Activated CD4-positive, alpha-beta T cell treated with anti-CD3 and anti-CD28 coated beads for 1 hour (primary cell): ENCODE data around the gene SERINC3.
"Not testable (repeated sequence)": the region's sequence is repeated elsewhere in the genome, so short reads cannot be mapped to it uniquely, and the experiment has no call there.

ENCODE experiments used
- DNase-seq: peaks from one replicate; pipeline ENCODE4 v3.0.0-alpha.2; 2020

The SERINC3 gene

DNA sequence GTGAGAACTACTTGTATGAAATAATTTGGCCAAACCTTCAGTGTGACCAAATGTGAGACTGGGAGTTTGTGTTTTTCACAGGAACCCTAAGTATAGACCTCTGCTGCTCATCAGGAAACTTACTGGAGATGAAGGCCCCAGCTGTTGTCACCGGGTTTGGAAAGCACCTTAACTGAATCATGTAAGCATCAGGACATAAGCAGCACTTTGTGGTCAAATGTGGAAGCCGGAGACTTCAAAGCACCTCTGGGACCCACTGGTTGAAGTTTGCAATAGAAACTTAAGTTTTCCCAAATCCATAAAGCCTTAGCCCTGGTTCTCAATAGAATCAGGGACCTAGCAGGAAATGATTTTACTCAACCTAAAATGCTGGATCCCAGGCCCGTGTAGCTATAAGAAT is 31.9 kb downstream of the SERINC3 start:
- no peak for DNase-seq

DNA sequence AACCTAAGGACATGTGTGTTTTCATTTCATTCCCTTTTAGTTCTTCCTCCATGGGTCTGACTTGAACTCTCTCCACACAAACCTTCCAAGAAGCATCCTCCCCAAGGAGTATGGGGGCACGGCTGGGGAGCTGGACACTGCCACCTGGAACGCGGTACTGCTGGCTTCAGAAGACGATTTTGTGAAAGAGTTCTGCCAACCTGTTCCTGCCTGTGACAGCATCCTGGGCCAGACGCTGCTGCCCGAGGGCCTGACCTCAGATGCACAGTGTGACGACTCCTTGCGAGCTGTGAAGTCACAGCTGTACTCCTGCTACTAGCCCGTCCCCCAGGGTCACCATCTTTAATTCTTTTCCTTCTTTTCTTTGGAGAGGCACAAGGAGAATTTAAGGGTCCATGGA is 32.6 kb downstream of the SERINC3 start:
- no peak for DNase-seq

DNA sequence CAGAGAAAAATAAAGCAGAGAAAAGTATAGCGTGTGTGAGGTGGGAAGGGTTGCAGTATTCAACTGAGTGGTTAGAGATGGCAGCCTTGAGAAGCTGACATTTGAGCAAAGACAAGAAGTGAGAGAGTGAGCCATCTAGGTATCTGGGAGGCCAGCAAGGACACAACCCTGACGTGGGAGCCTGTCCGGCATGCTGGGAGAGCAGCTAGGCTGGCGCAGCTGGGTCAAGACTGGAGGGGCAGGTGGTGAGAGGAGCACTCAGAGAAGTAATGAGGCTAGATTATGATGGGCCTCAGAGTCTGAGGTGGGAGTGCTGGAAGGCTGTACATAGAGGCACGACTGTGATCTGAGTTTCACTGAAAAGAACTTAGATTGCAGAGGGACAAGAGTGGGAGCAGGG is 33.3 kb downstream of the SERINC3 start:
- no peak for DNase-seq

DNA sequence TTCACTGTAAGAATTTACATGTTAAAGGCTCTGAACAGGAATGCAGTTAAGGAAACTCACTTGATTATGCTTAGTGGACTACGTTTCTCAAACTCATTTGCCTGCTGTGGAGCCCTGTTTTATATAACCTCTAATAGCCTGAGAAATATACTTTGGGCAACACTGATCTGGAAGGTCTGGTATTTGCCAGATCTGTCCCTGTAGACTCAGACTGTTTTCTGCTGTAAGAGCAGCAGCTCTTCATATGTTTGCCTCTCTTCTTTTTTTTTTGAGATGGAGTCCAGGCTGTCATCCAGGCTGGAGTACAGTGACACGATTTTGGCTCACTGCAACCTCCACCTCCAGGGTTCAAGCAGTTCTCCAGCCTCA is 36.1 kb downstream of the SERINC3 start:
- DNase-seq = no peak

DNA sequence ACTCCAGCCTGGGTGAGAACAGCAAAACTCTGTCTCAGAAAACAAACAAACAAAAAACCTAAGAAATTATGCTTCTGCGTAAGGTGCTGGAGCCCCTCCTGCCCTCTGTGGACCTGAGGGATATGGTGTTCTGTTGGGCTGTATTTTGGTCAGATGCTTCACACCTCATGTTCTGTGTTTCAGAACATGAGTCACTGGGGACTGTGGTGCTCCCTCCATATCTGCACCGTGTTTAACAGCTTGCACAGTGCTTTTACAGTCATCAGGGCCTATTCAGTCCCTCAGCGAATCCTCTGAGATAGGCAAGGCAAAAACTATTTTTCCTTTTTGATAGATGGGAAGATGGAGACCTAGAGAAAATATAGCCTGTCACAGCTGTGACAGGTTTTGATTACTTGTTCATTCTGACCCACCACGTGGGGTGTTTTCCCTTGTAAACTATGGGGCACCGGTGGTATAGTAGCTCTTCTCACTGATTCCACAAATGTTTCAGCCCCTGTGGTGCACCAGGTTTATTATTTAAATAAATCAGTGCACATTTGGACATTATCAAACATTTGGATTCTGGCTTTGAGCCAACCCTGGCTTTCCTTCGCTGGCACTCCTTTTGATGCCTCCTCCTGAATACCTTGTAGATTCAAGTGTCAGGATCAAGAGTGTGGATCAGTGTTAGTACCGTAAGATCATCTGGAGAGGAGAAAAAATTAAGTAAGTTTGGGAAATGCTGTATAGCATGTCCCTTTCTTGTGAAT is 36.6 kb downstream of the SERINC3 start:
- no peak for DNase-seq

DNA sequence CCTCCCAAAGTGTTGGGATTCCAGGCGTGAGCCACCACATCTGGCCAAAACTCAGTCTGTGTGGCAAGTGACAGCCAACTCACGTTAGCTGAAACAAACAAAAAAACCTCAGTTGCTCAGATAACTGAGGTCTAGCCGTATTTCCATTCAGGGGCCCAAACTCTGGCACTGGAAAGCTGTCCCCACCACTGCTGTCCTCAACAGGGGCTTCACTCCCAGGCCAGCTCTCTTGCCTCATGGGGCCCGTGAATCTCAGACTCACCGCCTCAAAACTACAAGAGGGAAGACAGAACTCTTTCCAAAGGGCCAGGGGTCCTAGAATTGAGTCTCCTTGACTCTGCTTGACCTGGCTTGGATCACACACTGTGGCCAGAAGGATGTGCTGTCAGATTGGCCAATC is 38.8 kb downstream of the SERINC3 start:
- DNase-seq = no peak

DNA sequence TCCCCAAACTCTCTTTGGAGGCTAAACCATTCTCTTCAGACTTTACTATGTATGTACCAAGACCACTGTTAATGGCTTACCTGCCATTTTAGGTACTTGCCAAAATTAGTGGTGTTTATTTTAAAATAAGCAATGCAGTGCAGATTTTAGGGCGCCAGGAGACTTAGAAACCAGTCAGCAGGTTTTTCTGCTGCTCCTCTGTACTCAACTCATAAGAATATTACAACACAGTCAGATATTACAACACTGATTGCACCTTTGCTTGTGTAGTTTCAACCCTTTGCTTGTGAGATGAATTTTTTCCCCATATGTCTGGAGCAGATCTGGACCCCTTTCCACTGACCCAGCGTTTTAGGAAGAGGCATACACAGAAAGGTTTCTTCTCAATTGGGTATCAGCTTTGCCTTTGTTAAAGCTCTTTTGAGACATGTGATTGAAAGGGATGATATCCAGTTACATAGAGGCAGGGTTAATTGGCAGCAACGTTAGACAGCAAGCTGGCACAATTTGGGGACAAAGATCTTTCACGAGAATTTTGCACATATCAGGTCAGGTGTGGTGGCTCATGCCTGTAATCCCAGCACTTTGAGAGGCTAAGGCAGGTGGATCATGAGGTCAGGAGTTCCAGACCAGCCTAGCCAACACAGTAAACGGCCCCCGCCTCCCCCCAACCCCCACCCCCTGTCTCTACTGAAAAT is 40.0 kb downstream of the SERINC3 start:
- DNase-seq = no peak

DNA sequence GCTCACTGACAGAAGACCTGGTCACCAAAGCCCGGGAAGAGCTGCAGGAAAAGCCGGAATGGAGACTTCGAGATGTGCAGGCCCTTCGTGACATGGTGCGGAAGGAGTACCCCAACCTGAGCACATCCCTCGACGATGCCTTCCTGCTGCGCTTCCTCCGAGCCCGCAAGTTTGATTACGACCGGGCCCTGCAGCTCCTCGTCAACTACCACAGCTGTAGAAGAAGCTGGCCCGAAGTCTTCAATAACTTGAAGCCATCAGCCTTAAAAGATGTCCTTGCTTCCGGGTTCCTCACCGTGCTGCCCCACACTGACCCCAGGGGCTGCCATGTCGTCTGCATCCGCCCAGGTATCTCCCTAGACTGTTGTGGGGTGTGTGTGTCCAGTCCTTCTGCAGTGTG is 41.8 kb downstream of the SERINC3 start:
- no peak for DNase-seq

DNA sequence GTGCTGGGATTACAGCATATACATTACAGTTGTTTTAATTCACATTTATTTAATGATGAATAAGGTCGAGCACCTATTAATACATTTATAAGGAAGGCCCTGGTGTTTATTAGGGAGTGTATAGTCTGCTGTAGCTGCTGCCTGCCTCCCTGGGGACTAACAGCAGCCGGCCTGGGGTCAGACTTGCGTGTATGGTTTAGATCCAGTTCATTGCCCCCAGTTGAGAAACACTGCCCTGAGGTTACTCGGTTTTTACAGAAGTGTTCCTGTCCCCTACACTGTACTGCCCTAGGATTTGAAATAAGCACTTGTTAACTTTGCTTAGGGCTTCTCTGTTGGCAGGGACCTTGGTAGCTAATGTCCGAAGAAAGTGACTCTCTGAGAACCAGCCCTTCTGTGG is 42.2 kb downstream of the SERINC3 start:
- DNase-seq = no peak

DNA sequence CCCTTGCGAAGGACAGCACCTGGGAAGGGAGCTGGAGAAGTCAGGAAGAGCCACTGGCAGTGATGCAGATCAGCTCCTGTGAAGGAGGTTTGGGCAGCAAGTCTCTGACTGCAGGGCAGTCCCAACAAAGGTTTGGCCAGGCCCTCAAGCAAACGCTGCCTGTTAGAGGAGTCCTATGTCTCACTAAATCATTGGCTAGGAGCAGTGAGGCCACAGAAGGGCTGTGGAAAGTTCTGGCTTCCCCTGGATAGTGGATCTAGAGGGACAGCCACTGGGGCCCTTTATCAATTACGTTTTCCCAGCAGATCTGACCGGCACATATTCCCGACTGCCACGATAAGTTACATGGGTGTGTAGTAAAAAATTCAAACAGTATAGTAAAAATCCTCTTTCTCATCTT is 43.7 kb downstream of the SERINC3 start:
- no peak for DNase-seq

DNA sequence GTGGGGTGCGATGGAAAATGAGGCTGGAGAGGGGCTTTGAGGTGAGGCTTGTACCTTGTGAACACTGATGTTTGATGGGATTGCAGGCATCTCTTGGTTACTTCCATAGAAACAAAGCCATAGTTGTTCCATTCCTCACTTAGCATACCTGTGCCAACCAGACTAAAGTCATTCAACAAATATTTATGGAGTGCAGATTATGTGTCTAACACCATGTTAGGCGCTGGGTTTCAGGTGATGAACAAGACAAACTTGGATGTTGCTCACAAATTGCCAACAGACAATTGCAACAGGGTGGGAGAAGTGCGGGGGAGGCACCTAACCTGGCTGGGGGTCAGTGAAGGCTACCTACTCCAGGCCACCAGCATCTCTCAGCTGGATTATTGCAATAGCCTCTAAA is 44.7 kb downstream of the SERINC3 start:
- no peak for DNase-seq

DNA sequence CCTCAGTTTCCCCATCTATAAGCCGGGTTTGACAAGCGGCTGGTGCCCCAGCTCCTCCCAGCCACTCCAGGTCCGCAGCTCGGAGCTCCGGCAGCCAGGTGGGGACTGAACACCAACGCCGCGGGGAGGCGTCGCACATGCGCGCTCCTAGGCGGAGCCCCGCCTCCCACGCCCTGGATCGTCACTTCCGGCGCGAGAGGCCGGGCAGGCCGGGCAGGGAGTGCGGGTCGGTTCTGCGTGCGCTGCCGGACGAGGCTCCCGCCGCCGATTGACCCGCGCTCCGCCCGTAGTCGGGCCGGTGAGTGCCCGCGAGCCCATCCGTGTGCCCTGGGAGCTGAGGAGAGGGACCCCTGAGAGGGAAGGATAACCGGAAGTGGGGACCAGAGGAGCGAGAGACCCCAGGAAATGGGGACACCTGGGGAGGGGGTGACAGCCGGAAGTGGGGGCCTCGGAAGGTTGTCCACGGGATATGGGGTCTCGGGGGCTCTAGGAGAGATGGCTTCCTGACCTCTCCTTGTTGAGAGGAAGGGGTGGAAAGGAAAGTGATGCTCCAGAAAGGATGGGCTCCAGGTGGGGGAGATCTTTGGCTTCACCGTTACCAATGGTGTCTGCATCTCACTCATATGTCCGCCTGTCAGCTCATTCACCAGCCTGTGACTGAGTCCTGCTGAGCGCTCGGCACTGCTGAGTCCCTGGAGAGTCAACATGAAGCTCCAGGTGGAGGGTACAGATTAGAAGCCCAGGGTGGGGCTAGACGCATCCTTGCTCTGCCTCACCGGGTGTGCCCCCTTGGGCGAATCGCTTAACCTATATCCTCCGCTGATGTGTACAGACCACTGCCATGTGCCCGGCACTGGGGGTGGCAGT is 45.9 kb downstream of the SERINC3 start, which contains the start of gene TTPAL:
Gene TTPAL, plus strand, starts transcription at position 181 of the 867 bp plus-strand sequence. CDS start 4,126 bp downstream, outside the sequence.
- peak; percentile 82 for DNase-seq

DNA sequence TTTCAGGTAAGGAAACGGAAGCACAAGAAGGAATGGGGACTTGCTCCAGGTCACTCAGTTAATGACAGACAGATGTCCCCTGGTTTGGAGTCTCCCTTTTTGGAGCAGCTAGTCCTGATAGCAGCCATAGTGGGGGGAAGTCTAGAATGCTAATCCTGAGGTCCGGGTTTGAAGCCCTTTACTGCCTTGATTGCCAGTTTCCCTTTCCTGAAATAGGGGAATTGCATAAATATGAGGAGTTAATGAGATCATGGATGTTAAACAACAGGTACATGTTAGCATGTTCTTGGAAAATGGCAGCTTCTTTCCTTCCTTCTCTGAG is 46.5 kb downstream of the SERINC3 start:
- DNase-seq = no peak

DNA sequence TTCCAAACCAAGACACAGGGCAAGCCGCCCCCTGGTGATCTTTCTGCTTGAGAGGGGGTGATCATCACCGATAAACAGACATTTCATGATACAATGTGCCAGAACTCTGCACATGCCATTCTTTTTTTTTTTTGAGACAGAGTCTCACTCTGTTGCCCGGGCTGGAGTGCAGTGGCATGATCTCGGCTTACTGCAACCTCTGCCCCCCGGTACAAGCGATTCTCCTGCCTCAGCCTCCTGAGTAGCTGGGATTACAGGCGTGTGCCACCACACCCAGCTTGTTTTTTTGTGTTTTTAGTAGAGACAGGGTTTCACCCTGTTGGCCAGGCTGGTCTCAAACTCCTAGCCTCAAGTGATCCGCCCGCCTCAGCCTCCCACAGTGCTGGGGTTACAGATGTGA is 49.6 kb downstream of the SERINC3 start:
- not testable (repeated sequence) for DNase-seq

DNA sequence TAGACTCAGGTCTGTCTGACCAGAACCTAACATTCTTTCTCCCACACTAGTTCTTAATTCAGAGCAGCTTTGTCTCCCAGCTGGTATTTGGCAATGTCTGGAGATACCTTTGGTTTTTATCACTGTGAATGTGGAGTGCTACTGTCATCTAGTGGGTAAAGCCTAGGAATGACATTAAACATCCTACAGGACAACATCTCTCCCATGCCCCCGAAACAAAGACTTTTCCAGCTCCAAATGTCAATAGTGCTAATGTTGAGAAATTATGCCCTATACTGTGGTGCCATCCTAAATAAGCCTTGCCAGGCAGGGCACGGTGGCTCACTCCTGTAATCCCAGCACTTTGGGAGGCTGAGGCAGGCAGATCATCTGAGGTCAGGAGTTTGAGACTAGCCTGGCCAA is 50.4 kb downstream of the SERINC3 start:
- no peak for DNase-seq

DNA sequence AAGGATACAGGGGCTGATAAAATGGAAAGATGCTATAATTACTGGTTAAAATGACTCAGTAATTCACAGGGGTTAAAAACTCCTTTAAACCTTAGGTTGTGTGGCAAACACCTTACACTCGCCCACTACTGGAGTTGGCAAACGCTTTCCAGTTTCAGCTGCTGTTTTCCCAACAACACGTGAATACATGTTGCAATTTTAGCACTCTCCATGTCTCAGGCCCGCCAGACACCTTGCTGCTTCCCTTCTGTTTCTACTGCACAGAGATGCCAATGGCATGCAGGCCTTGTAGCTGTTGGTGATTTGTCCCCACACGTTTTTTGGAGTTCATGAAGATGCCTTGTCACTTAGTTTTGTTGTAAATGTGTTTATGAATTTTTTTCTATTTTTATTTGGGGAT is 51.5 kb downstream of the SERINC3 start:
- DNase-seq = no peak

DNA sequence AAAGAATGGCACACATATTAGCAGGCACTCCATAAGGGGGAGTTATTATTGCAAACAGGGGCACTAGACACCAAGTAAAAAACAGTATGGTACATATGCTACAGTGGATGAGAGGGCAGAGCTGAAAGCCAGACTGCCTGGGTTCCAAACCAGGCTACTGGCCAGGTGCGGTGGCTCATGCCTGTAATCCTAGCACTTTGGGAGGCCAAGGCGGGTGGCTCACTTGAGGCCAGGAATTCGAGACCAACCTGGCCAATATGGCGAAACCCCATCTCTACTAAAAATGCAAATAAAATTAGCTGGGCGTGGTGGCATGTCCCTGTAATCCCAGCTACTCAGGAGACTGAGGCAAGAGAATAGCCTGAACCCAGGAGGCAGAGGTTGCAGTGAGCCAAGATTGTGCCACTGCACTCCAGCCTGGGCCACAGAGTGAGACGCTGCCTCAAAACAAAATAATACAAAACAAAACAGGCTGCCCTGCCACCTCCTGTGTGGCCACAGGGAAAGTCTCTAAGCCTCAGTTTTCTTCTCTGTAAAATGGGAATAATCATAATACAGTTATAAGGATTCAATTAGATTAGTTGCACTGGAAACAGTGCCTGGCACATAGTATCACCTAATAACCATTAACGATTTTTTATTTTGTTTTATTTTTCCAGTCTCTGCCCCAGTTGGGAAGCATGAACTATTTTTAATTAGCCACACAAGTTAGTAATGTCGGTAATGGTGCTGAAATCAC is 53.7 kb downstream of the SERINC3 start:
- no peak for DNase-seq

DNA sequence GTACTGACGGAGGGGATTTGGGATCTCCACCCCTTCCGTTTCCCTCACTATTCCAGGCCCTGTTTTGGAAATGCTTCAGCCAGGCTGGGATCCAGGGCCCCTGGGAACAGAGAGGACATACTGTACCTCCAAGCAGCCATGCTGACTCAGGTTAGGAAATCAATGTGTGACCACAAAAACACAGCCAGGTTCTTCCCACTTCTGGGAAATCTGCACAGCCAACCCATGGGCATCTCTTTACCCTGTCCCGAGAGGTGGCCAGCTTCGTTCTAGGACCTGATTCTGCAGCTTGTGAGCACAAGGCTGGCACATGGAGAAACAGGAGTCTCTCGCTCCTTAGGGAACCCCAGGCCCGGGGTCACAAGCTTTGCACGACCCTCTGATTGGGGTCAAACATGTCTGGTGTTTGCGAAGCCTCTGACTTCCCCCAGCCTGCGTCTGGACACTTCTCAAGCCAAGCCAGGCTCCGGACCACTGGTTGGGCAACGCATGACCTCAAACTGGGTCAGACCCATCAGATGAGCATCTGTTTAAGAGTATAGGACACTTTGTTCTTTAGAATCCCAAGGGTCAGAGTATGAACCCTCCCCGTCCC is 54.5 kb downstream of the SERINC3 start:
- DNase-seq = no peak

DNA sequence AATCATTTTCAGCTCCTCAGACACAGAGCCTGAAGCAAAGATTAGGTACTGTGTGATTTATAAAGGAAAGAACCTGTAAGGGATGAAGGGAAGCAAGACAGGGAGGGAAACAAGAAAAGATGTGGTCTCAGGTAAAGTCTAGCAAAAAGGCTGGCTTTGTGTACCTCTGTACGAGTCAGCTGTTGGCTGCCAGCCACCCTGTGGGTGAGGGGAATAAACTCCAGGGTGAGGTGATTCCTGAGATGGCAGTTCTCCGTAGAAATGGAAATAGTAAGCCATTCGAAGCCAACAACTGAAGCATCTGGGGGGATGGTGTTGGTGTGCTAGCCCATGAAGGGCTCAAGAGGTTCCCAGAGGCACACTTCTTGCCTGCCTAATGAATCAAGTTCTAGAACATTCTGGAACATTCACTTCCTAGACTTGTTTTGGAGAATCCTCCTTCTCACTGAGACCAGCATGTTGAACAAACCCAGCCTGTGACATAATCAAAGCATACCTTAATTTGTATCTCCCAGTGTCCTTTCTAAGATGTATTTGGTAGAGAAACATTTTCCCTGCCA is 56.8 kb downstream of the SERINC3 start:
- no peak for DNase-seq

DNA sequence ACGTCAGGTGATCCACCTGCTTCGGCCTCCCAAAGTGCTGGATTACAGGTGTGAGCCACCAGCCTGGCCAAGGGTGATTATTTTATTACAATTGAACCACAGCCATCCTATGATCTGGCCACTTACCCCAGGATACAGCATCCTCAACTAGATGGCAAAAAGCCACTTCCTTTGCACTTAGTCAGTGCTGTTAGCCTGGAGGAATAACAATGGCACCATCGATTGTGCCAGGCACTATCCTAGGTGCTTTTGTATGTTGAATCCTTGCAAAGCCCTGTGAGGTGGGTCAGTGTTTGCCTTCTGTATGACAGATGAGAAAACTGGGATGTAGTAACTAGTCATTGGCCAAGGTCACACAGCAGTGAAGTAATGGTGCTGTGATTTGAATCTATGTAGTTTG is 57.4 kb downstream of the SERINC3 start:
- no peak for DNase-seq

DNA sequence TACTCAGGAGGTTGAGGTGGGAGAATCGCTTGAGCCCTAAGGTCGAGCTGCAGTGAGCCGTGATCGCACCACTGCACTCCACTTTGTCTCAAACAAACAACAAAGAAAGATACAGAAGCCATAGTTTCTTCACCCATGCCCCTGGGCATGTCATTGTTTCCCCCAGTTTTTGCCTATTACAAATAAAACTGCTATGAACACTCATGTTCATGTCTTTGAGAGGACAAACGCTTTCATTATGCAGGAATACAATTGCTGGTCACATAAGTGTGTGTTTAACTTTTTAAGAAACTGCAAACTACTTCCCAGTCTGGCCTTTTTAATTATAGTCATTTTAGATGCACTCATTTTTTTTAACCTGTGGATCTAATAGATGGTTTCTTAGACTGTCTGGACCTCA is 58.4 kb downstream of the SERINC3 start:
- no peak for DNase-seq

DNA sequence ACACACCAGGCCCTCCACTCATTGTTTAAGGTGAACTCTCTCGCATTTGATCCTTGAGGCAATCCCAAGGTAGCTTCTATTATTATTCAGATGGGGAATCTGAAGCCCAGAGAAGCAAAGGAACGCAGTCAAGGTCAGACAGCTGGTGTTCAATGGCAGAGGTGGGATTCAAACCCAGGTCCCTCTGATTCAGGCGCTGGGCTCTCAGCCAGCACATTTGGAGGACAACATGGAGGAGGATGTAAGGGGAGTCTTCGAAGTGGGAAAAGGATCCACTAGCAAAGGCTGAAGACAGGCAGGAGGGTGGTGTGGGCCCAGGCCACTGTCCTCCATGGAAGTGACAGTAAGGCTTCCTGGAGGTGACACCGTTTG is 60.1 kb downstream of the SERINC3 start:
- DNase-seq = no peak
